Stomach (tissue), 4 donors: ENCODE data around the gene BRMS1L.

Source experiments
- EP300 ChIP-seq: sonication (generic); formaldehyde crosslinking; IDR thresholded peaks from one replicate; pipeline ENCODE4 v1.6.1; 2017; ENCODE audit warnings: antibody characterized with exemption
- POLR2A ChIP-seq, 4 donors: fragments of 450-650 bp; IDR thresholded peaks; one replicate each; pipeline ENCODE4 v1.6.1; 2016; ENCODE audit warnings: antibody characterized with exemption in 4 of 4, control low read depth in 2 of 4, mild to moderate bottlenecking in 1 of 4, moderate library complexity in 1 of 4
- TF ChIP-seq, protein P1 (sequence below), 7 experiments: fragments of 450-650 bp in 4 of 7; fragments of 200-600 bp in 3 of 7; sonication (generic) in 3 of 7; IDR thresholded peaks; one replicate each; pipeline ENCODE4 v1.5.1; 2016 to 2019; ENCODE audit warnings: antibody characterized with exemption in 7 of 7, control low read depth in 2 of 7, mild to moderate bottlenecking in 1 of 7

DNA sequence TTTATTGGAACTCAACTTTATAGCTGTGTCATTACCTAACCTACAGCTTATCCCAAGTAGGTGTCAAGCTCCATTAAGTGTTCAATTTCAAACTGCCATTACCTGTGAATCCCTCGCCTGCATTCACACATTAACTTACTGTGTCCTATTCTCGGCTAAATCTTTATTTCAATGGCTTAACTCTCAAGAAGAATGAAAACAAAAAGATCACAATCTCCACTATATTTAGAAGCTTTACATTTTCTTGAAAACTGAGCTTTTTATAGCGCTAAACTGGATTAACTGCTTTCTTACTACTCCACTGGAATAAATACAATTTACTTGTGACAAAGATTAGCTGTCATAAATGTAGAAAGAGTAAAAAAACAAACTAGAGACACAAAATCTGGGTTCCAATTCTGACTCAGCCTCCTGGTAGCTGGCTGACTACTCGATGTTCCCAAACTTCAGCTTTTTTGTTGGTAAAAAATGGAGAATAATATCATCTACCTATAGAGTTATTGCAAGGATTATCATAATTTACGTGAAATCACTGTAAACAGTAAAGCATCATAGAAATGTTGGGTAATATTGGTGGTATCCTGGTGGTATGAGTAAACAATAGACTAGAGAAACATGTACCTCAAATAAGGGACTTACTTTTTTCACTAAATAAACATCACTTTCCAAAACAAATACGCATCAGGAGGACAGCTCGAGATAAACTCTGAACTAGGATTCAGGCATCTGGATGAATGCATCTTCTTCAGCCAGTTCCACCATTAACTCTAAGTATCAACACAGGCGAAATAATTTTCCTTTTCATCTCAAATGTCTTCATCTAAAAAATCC lies 18.8 kb upstream of the BRMS1L start:
- TF ChIP-seq, protein P1, sequence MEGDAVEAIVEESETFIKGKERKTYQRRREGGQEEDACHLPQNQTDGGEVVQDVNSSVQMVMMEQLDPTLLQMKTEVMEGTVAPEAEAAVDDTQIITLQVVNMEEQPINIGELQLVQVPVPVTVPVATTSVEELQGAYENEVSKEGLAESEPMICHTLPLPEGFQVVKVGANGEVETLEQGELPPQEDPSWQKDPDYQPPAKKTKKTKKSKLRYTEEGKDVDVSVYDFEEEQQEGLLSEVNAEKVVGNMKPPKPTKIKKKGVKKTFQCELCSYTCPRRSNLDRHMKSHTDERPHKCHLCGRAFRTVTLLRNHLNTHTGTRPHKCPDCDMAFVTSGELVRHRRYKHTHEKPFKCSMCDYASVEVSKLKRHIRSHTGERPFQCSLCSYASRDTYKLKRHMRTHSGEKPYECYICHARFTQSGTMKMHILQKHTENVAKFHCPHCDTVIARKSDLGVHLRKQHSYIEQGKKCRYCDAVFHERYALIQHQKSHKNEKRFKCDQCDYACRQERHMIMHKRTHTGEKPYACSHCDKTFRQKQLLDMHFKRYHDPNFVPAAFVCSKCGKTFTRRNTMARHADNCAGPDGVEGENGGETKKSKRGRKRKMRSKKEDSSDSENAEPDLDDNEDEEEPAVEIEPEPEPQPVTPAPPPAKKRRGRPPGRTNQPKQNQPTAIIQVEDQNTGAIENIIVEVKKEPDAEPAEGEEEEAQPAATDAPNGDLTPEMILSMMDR (IDR thresholded peaks at IDR 0.05): no peak
- TF ChIP-seq POLR2A (IDR thresholded peaks at IDR 0.05): no peak
- no peak for TF ChIP-seq EP300
